RWPE2 (cell line): ENCODE results near the gene H6PD.

Source experiments
- ATAC-seq: fragments of 200-7000 bp; cut with Tn5 transposase; 3 replicates; pipeline ENCODE4 v1.9.1; 2021; ENCODE audit warnings: low read depth
- DNase-seq: peaks from one replicate; pipeline ENCODE4 v3.0.0-alpha.2; 2020; ENCODE audit warnings: low spot score
- H3K27ac ChIP-seq: fragments of 450-650 bp; 2 replicates; pipeline ENCODE4 v1.5.1; 2017; ENCODE audit warnings: mild to moderate bottlenecking; ENCODE audit not compliant: poor library complexity, severe bottlenecking
- H3K27me3 ChIP-seq: fragments of 250-450 bp; sonication (Bioruptor Pico); 2 replicates; pipeline ENCODE4 v1.5.1; 2021; ENCODE audit warnings: mild to moderate bottlenecking, moderate library complexity; ENCODE audit not compliant: insufficient read depth, poor library complexity, severe bottlenecking
- H3K36me3 ChIP-seq: fragments of 250-450 bp; sonication (Bioruptor Pico); 2 replicates; pipeline ENCODE4 v1.5.1; 2020; ENCODE audit warnings: low read depth, mild to moderate bottlenecking, moderate library complexity
- H3K4me1 ChIP-seq: fragments of 250-450 bp; sonication (Bioruptor Pico); 2 replicates; pipeline ENCODE4 v1.5.1; 2021; ENCODE audit warnings: mild to moderate bottlenecking, moderate library complexity; ENCODE audit not compliant: insufficient read depth, poor library complexity, severe bottlenecking
- H3K4me3 ChIP-seq: fragments of 250-450 bp; sonication (Bioruptor Pico); 2 replicates; pipeline ENCODE4 v1.5.1; 2021; ENCODE audit warnings: mild to moderate bottlenecking, moderate library complexity; ENCODE audit not compliant: severe bottlenecking
- H3K9me3 ChIP-seq: fragments of 250-450 bp; sonication (Bioruptor Pico); 2 replicates; pipeline ENCODE4 v1.5.1; 2021; ENCODE audit warnings: mild to moderate bottlenecking, moderate library complexity; ENCODE audit not compliant: severe bottlenecking
- CTCF ChIP-seq: fragments of 450-650 bp; IDR thresholded peaks from one replicate; pipeline ENCODE4 v1.5.1; 2017; ENCODE audit warnings: mild to moderate bottlenecking, moderate library complexity; ENCODE audit not compliant: poor library complexity, severe bottlenecking

Gene H6PD

GRCh38 chr1:9244501-9245229 is 10.1 kb downstream of the H6PD start:
- ATAC-seq, result no peak
- Histone ChIP-seq H3K27ac (no peak overlapping the region), H3K36me3 (no peaks in the 10 kb centered on the region), H3K4me3 (no peak overlapping the region), H3K9me3 (no peaks in the 10 kb centered on the region), H3K27me3 (no peaks in the 10 kb centered on the region), H3K4me1 (no peaks in the 10 kb centered on the region)
- DNase-seq, result no peak
- TF ChIP-seq CTCF, result no peak

- H3K4me1 ChIP-seq, result no peaks in the 10 kb centered on the region
These were observed 10.7 kb downstream of the H6PD start for GRCh38 chr1:9245230-9245619.

GRCh38 chr1:9245661-9246060 is 11.1 kb downstream of the H6PD start:
- H3K4me3 ChIP-seq, result no peak overlapping the region

More at GRCh38 chr1:9245230-9245619, 10.7 kb downstream of the H6PD start:
- Histone ChIP-seq H3K4me3 (no peak overlapping the region), H3K27me3 (no peaks in the 10 kb centered on the region), H3K27ac (no peak overlapping the region), H3K36me3 (no peaks in the 10 kb centered on the region), H3K9me3 (no peaks in the 10 kb centered on the region)
- no peak for ATAC-seq
- DNase-seq, result no peak
- TF ChIP-seq CTCF, result no peak

GRCh38 chr1:9246215-9246614 is 11.6 kb downstream of the H6PD start:
- no peak for ATAC-seq
- Histone ChIP-seq H3K9me3 (no peaks in the 10 kb centered on the region), H3K4me1 (no peaks in the 10 kb centered on the region), H3K27me3 (no peaks in the 10 kb centered on the region), H3K27ac (no peak overlapping the region), H3K36me3 (no peaks in the 10 kb centered on the region), H3K4me3 (no peak overlapping the region)
- no peak for TF ChIP-seq CTCF
- DNase-seq, result no peak

More at GRCh38 chr1:9245661-9246060, 11.1 kb downstream of the H6PD start:
- no peaks in the 10 kb centered on the region for H3K36me3 ChIP-seq
- H3K9me3 ChIP-seq, result no peaks in the 10 kb centered on the region
- no peak for TF ChIP-seq CTCF
- H3K27ac ChIP-seq, result no peak overlapping the region
- H3K27me3 ChIP-seq, result no peaks in the 10 kb centered on the region
- DNase-seq (no peak), ATAC-seq (no peak)
- no peaks in the 10 kb centered on the region for H3K4me1 ChIP-seq
